PC-3 (cell line): ENCODE data around the gene LRRC7. TPM values are rescaled to one million over a fixed set of nuclear protein-coding genes. Genes with fewer than 3 reads are reported as not detected.

Experiments used
- ATAC-seq: fragments of 200-7000 bp; cut with Tn5 transposase; 2 replicates; pipeline ENCODE4 v1.9.1; 2020; ENCODE audit warnings: mild to moderate bottlenecking, moderate library complexity
- BruUV-seq: library from RNA; stranded (reverse); fragments of 400-500 nt; replicated peaks from 2 replicates; lab custom pipeline; 2021; lab: Mats Ljungman, UMichigan
- CTCF ChIA-PET: fragments of 300-600 bp; sonication (Branson Sonifier 250); formaldehyde crosslinking; loops from one replicate; lab custom pipeline; 2022; ENCODE audit warnings: antibody characterized with exemption; lab: Charles Lee
- POLR2A ChIA-PET: fragments of 300-600 bp; sonication (Branson Sonifier 250); formaldehyde crosslinking; loops from one replicate; lab custom pipeline; 2022; ENCODE audit warnings: antibody characterized with exemption; ENCODE audit not compliant: unreplicated experiment; lab: Charles Lee
- DNase-seq: peaks from one replicate; pipeline ENCODE4 v3.0.0-alpha.2; 2015
- H2AFZ ChIP-seq: fragments of 300-600 bp; sonication (generic); 2 replicates; pipeline ENCODE4 v1.6.0; 2016; ENCODE audit warnings: antibody characterized with exemption, low read length
- H3F3A ChIP-seq: fragments of 300-600 bp; sonication (generic); one replicate; pipeline ENCODE4 v1.6.0; 2017; ENCODE audit warnings: antibody characterized with exemption, low read length, control low read depth, mild to moderate bottlenecking; ENCODE audit not compliant: unreplicated experiment
- H3K27ac ChIP-seq: fragments of 300-600 bp; sonication (generic); 2 replicates; pipeline ENCODE4 v1.5.1; 2016; ENCODE audit warnings: mild to moderate bottlenecking, low read length
- H3K27me3 ChIP-seq: fragments of 300-600 bp; sonication (generic); 2 replicates; pipeline ENCODE4 v1.6.1; 2016; ENCODE audit warnings: low read length, mixed read lengths
- H3K36me3 ChIP-seq: fragments of 300-600 bp; sonication (generic); 2 replicates; pipeline ENCODE4 v1.6.1; 2016; ENCODE audit warnings: low read depth, mixed run types, low read length, mixed read lengths
- H3K4me1 ChIP-seq: fragments of 300-600 bp; sonication (generic); 2 replicates; pipeline ENCODE4 v1.5.1; 2016; ENCODE audit warnings: low read length; ENCODE audit not compliant: insufficient read depth
- H3K4me2 ChIP-seq: fragments of 300-600 bp; sonication (generic); 2 replicates; pipeline ENCODE4 v1.6.0; 2016; ENCODE audit warnings: low read length
- H3K4me3 ChIP-seq: fragments of 300-600 bp; sonication (generic); 2 replicates; pipeline ENCODE4 v1.5.1; 2016; ENCODE audit warnings: mild to moderate bottlenecking, low read length, mixed read lengths
- H3K79me2 ChIP-seq: fragments of 300-600 bp; sonication (generic); 2 replicates; pipeline ENCODE4 v1.6.1; 2017; ENCODE audit warnings: low read length, mixed read lengths
- H3K9ac ChIP-seq: fragments of 300-600 bp; sonication (generic); 2 replicates; pipeline ENCODE4 v1.6.0; 2016; ENCODE audit warnings: mild to moderate bottlenecking, low read length
- H3K9me2 ChIP-seq: fragments of 300-600 bp; sonication (generic); replicated peaks from 2 replicates; pipeline ENCODE4 v1.6.1; 2016; ENCODE audit warnings: mixed run types, low read length, mixed read lengths
- H3K9me3 ChIP-seq: fragments of 300-600 bp; sonication (generic); 2 replicates; pipeline ENCODE4 v1.6.1; 2016; ENCODE audit warnings: low read length, mixed read lengths
- H4K20me1 ChIP-seq: fragments of 300-600 bp; sonication (generic); 2 replicates; pipeline ENCODE4 v1.6.1; 2016; ENCODE audit warnings: low read length, mixed read lengths
- EZH2 ChIP-seq: fragments of 300-600 bp; sonication (generic); IDR thresholded peaks from one replicate; pipeline ENCODE4 v1.6.1; 2017; ENCODE audit warnings: antibody characterized with exemption, mild to moderate bottlenecking, low read length; ENCODE audit not compliant: unreplicated experiment
- EZH2phosphoT487 ChIP-seq: fragments of 300-600 bp; sonication (generic); IDR thresholded peaks from 2 replicates; pipeline ENCODE4 v1.6.1; 2018; ENCODE audit warnings: mild to moderate bottlenecking, antibody characterized with exemption, low read length, borderline replicate concordance
- intact Hi-C: fragments of 100-400 bp; cut with micrococcal nuclease; formaldehyde crosslinking; loops from 2 replicates; pipeline ENCODE4 v1.9.0; 2023
- total RNA-seq: library from RNA; depleted of rRNA; stranded (reverse); fragments of >200 nt; gene quantifications from 2 replicates; pipeline ENCODE4 v1.2.3, GENCODE V29; 2014
- TF ChIP-seq, protein P1 (sequence below): fragments of 300-600 bp; sonication (generic); conservative IDR thresholded peaks from 2 replicates; pipeline ENCODE4 v1.5.1; 2017; ENCODE audit warnings: antibody characterized with exemption, low read depth, mild to moderate bottlenecking, low read length

LRRC7 gene
- total RNA-seq, 1 experiment from 2014 or later = 0.04 TPM

GRCh38 chr1:70072231-70072751, 504.6 kb downstream of the LRRC7 start:
- no peaks in the 10 kb centered on the region for H3F3A ChIP-seq
- H3K9ac ChIP-seq = no peak overlapping the region
- TF ChIP-seq EZH2 (no peak), EZH2phosphoT487 (no peak)
- TF ChIP-seq, protein P1, sequence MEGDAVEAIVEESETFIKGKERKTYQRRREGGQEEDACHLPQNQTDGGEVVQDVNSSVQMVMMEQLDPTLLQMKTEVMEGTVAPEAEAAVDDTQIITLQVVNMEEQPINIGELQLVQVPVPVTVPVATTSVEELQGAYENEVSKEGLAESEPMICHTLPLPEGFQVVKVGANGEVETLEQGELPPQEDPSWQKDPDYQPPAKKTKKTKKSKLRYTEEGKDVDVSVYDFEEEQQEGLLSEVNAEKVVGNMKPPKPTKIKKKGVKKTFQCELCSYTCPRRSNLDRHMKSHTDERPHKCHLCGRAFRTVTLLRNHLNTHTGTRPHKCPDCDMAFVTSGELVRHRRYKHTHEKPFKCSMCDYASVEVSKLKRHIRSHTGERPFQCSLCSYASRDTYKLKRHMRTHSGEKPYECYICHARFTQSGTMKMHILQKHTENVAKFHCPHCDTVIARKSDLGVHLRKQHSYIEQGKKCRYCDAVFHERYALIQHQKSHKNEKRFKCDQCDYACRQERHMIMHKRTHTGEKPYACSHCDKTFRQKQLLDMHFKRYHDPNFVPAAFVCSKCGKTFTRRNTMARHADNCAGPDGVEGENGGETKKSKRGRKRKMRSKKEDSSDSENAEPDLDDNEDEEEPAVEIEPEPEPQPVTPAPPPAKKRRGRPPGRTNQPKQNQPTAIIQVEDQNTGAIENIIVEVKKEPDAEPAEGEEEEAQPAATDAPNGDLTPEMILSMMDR = no peak
- H3K36me3 ChIP-seq = no peaks in the 10 kb centered on the region
- H3K9me2 ChIP-seq = no peaks in the 10 kb centered on the region
- no peak overlapping the region for H3K4me2 ChIP-seq
- H4K20me1 ChIP-seq = no peaks in the 10 kb centered on the region
- POLR2A ChIA-PET = no interaction called here
- BruUV-seq = no TSS peak
- H3K9me3 ChIP-seq = no peaks in the 10 kb centered on the region
- H3K27ac ChIP-seq = no peak overlapping the region
- intact Hi-C loops = no loop called here
- H3K4me3 ChIP-seq = no peak overlapping the region
- H2AFZ ChIP-seq = no peak overlapping the region
- H3K27me3 ChIP-seq = peaks cover 27% of the 10 kb centered on the region; the same call in 1 of the 2 replicates
- DNase-seq (no peak), ATAC-seq (peak; percentile 56)
- H3K4me1 ChIP-seq = no peaks in the 10 kb centered on the region
- H3K79me2 ChIP-seq = no peaks in the 10 kb centered on the region
- CTCF ChIA-PET = no interaction called here

DNA sequence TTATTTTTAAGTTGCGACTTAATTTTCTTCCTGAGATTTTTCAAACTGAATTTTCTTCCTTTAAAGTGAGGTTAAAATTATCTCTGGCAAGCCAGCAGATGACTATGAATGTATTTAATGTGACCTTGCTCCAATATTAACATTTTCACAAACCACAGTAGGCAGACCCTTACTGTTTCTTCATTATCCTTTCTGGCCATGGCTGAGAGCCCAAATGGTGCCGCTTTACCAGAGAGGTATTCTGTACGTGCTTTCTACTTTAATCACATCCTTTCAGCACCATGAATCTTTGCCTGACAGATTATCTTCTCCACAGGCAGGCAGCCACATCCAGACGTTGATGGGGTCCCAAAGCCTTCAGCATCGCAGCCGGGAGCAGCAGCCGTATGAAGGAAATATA, 508.0 kb downstream of the LRRC7 start:
- H3K79me2 ChIP-seq = no peaks in the 10 kb centered on the region
- no TSS peak for BruUV-seq
- CTCF ChIA-PET = no interaction called here

DNA sequence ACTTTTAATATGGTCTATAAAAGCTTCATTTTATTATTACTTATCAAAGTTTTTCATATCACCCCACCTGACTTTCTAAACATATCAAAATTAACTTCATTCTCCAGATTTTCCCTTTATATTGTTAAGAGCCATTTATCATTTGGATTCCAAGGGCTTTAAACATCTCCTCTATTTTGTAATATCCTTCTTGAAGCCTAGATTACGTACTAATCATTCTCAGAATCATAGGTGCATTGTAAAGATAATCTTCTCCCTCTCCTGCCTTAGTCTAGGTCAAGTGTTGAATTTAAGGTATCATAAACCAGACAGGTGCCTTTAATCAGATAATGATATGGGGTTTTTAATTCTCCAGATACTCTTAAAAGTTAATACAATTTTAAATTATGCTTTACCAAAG, 509.3 kb downstream of the LRRC7 start:
- DNase-seq (no peak), ATAC-seq (no peak)
- TF ChIP-seq, protein P1 = no peak
- TF ChIP-seq EZH2 (no peak), EZH2phosphoT487 (no peak)
- Histone ChIP-seq H4K20me1 (no peaks in the 10 kb centered on the region), H3F3A (no peaks in the 10 kb centered on the region), H2AFZ (no peak overlapping the region), H3K4me1 (no peaks in the 10 kb centered on the region), H3K36me3 (no peaks in the 10 kb centered on the region), H3K9me2 (no peaks in the 10 kb centered on the region), H3K9me3 (no peaks in the 10 kb centered on the region), H3K4me3 (no peak overlapping the region), H3K27me3 (peaks cover 33% of the 10 kb centered on the region; the same call in 1 of the 2 replicates), H3K79me2 (no peaks in the 10 kb centered on the region), H3K27ac (no peak overlapping the region), H3K4me2 (no peak overlapping the region), H3K9ac (no peak overlapping the region)
- ChIA-PET CTCF (no interaction called here), POLR2A (no interaction called here)
- intact Hi-C loops = no loop called here
- no TSS peak for BruUV-seq

More for the DNA sequence above, 508.0 kb downstream of the LRRC7 start:
- Histone ChIP-seq H3K27ac (no peak overlapping the region), H3K9me3 (no peaks in the 10 kb centered on the region), H3K9me2 (no peaks in the 10 kb centered on the region), H3K36me3 (no peaks in the 10 kb centered on the region), H3K4me1 (no peaks in the 10 kb centered on the region), H3F3A (no peaks in the 10 kb centered on the region), H2AFZ (no peak overlapping the region), H3K4me2 (no peak overlapping the region), H3K27me3 (peaks cover 33% of the 10 kb centered on the region; the same call in 1 of the 2 replicates), H3K4me3 (no peak overlapping the region), H3K9ac (no peak overlapping the region), H4K20me1 (no peaks in the 10 kb centered on the region)
- ATAC-seq (no peak), DNase-seq (no peak)
- POLR2A ChIA-PET = no interaction called here
- intact Hi-C loops = no loop called here
- TF ChIP-seq EZH2 (no peak), EZH2phosphoT487 (no peak)
- TF ChIP-seq, protein P1 = no peak
